ENCODE data around the gene SEC23A.
"Not testable (repeated sequence)": the region's sequence is repeated elsewhere in the genome, so short reads cannot be mapped to it uniquely, and the experiment has no call there.

SEC23A gene

DNA sequence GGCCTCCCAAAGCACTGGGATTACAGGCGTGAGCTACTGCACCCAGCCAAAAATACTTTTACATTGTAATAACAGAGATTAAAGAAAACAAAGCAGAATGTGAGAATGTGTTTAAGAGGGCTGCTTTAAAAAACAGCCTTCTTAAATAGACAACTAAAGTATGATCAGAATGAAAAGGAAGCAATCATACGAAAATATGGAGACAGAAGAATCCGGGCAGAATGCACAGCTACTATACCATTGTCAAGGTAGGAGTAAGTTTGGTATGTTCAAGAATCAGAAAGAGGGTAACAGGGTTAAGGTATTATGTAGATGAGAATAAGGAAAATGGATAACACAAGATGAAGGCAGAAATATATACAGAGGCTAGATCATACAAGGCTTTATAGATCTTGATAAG lies 8.5 kb downstream of the SEC23A start:
- DNase-seq (ENCODE audit: insufficient read length, low spot score) (no peak), FAIRE-seq (no peak)

DNA sequence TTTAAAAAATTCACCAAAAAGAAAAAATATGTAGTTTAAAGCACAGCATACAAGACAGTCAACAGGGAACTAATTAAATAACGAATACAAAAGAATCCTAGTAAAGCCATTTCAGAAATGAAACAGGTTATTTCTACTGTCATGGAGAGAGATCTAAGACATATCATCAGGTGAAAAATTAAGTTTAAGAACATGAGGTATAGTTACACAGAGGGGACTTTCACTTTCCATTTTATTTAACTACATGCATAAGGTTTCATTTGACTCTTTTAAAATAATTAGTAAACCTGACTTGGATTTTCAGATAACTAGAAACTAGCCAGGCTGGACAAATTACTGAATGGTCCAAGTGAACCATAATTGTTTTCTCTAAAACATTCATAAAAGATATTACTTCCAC lies 11.3 kb downstream of the SEC23A start:
- DNase-seq (ENCODE audit: insufficient read length, low spot score): no peak
- FAIRE-seq: no peak

DNA sequence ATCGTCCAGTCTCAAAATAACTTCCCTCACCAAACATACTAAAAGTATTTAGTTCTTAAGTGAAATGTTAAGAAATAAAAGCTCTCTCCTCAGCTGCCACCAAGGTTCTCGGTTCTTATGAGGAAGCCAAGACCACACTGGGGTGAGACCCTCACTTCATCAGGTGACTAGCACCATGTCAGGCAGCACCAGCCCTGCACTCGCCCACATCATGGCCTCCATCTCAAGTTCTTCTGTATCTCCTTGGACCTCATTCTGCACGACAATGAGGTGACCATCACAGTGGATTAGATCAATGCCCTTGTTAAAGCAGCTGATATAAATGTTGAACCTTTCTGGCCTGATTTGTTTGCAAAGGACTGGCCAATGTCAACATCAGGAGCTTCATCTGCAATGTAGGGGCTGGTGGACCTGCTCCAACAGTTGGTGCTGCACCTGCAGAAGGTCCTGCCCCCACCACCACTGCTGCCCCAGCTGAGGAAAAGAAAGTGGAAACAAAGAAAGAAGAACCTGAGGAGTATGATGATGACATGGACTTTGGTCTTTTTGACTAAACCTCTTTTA lies 12.4 kb downstream of the SEC23A start:
- DNase-seq (ENCODE audit: insufficient read length, low spot score) (no peak), FAIRE-seq (peak; percentile 40)

DNA sequence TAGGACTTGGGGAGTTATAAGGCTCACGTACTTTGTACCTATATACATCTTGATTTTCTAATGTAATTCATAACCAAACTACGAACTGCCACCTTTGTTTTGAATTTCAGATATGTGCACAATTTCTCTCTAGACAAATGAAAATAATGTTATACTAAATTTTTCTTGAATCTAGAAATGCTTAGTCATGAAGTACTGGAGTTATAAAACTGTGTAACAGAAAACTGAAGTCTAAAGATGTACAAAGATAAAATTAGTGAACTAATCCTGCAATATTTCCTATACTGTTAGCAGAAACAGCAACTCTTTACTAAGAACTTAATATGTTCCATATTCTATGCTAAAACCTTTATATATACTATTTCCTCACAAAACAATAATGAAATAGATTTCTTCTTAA lies 15.5 kb downstream of the SEC23A start:
- FAIRE-seq (no peak), DNase-seq (ENCODE audit: insufficient read length, low spot score) (no peak)

DNA sequence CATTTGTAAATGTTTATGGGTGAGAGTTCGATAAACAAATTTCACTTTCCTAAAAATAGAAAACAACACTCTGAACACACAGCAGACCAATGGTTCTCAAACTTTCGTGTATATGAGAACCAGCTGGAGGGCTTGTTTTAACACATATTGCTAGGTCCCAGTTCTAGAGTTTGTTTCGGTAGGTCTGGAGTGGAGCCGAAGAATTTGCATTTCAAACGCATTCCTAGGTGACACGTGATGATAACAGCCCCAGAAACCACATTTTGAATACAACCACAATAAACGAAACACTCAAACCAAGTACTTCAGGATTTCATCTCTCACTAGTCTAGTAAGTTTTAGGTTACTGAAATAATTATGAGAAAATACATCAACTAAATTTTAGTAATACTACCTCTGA lies 17.1 kb downstream of the SEC23A start:
- FAIRE-seq (no peak), DNase-seq (ENCODE audit: insufficient read length, low spot score) (no peak)

DNA sequence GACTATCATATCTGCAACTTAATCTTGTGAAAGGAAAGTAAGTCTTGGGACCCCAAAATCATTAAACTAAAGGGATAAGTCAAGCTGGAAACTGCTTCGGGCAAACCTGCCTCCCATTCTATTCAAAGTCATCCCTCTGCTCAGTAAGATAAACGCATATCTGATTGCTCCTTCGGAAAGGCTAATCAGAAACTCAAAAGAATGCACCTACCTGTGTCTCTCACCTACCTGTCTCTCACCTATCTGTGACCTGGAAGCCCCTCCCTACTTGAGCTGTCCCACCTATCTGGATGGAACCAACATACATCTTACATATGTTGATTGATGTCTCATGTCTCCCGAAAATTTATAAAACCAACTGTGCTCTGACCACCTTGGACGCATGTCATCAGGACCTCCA lies 19.9 kb downstream of the SEC23A start:
- FAIRE-seq: no peak
- no peak for DNase-seq (ENCODE audit: insufficient read length, low spot score)

DNA sequence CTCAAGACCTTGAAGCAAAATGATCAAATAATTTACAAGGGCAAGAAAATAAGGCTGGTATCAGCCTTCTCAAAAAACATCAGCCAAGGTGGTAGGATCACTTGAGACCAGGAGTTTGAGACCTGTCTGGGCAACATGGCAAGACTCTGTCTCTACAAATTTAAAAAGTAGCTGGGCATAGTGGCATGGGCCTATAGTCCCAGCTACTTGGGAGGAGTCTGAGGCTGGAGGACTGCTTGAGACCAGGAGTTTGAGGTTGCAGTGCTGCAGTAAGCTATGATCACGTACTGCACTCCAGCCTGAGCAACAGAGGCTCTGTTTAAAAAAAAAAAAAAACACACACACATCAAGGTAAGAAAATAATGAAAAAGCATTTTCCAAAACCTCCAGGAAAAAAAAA lies 22.1 kb downstream of the SEC23A start:
- FAIRE-seq (no peak), DNase-seq (ENCODE audit: insufficient read length, low spot score) (no peak)

DNA sequence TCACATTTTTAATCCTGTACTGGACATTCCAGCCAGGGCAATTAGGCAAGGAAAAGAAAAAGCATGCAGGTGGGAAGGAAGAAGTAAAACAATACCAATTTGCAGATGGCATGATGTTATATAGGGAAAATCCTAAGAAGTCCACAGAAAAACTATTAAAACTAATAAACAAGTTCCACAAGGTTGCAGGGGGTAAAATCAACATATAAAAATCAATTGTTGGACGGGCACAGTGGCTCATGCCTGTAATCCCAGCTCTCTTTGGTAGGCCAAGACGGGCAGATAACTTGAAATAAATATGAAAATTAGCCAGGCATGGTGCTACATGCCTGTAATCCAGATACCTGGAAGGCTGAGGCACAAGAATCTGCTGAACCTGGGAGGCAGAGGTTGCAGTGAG lies 31.9 kb downstream of the SEC23A start:
- FAIRE-seq: no peak

DNA sequence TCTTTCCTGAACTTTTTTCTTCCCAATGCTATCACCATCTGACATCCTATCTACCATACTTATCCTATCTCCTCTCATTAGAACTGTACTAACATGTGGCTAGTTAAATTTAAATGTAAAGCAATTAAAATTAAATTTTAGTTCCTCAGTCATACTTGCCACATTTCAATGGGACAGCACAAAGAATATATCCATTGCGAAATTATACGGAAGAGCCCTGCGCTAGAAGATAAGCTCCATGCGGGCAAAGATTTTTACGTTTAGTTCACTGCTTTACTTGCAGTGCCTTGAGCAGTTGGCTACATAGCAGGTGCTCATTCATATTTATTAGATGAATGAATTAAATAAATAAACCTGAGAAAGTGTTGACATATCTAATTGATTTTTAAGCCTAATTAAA lies 33.1 kb downstream of the SEC23A start:
- FAIRE-seq (no peak), DNase-seq (ENCODE audit: insufficient read length, low spot score) (no peak)

More for the DNA sequence above, 31.9 kb downstream of the SEC23A start:
- no peak for DNase-seq (ENCODE audit: insufficient read length, low spot score)

DNA sequence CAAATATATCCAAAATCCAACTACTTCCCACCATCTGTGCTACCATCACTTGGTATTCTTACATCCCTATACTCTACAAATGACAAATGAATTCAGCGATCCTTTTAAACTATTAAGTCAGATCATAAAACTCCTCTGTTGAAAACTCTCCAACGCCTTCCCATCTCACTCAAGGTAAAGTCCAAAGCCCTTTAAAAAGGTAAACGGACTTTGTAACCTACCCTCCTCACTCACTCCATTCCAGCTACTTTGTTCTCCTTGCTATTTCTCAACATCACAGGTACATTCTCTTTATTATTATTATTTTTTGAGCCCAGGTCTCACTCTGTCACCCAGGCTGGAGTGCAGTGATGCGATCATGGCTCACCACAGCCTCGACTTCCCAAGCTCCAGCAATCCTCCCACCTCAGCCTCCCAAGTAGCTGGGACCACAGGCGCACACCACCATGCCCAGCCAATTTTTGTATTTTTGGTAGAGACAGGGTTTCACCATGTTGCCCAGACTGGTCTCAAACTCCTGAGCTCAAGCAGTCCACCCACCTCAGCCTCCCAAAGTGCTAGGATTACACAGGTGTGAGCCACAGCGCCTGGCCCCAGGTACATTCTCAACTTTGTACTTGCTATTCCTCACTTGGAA lies 33.7 kb downstream of the SEC23A start:
- not testable (repeated sequence) for DNase-seq (ENCODE audit: insufficient read length, low spot score); FAIRE-seq

DNA sequence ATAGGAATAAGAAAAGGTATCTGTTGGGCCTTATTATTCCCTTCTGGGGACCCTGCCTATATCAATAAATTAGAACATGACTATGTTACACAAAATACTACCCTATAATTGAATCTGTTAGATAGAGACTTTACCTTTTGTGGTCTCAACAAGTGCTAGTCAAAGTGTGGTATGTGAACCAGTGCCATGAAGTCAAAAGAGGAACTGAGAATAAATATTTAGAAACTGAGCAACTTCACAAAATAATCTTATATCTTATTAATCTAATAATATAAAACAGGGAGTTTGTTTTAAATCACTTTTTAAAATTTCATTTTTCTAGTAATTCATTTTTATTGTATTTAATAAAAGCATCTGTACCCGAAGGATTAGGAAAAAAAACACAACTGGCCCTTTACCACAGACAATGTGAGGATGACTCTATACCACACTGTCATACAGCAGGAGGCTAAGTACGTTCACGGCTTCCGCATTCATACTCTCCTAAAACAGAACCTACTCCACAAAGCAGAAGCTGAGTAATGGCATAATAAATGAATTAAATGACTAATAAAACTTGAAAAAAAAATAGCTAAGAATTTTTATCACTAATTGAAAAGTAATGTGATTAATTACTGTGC lies 42.1 kb downstream of the SEC23A start:
- FAIRE-seq (no peak), DNase-seq (ENCODE audit: insufficient read length, low spot score) (no peak)

DNA sequence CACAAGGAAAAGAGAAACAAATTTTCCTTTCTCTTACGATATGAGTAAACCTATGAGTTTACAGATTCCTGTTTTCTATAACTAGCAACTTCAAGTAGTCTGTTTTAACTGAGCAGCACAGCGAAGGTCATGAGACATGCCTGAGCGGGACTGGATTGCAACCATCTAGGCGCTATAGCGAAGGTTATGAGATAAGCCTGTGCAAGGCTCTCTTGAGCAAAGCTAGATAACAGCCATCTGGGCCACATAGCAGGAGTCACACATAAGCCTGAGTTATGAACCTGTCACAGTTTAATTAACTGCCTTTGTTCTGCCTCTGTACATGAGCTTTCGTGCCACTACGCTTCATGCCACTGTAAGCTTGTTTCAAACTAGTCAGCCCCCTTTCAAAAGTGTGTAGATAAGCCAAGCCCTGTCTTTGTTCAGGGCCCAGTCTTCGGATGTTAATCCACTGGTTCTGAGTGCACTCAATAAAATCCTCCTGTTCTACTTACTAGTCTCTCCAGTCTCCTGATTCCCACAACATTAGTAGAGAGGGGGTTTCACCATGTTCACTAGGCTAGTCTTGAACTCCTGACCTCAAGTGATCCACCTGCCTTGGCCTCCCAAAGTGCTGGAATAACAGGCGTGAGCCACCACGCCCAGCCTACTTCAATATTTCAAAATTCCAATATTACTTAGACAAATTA lies 47.1 kb downstream of the SEC23A start:
- DNase-seq (ENCODE audit: insufficient read length, low spot score) (no peak), FAIRE-seq (no peak)

DNA sequence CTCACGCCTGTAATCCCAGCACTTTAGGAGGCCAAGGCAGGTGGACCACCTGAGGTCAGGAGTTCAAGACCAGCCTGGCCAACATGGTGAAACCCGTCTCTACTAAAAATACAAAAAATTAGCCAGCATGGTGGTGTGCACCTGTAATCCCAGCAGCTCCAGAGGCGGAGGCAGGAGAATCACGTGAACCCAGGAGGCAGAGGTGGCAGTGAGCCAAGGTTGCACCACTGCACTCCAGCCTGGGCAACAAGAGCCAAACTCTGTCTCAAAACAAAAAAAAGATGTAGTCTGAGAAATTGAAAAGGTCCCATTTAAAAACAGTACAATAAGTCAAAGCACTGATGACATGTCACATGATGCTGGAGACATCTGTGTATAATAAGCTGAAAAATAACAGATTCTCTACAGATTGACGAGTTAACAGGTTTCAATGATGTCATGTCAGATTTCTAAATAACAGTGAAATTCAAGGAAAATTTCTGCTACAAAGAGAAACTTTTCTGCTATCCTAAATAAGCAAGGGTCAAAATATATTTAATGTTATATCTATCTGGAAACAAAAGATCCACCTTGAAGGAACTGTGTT lies 50.1 kb downstream of the SEC23A start:
- not testable (repeated sequence) for FAIRE-seq; DNase-seq (ENCODE audit: insufficient read length, low spot score)

DNA sequence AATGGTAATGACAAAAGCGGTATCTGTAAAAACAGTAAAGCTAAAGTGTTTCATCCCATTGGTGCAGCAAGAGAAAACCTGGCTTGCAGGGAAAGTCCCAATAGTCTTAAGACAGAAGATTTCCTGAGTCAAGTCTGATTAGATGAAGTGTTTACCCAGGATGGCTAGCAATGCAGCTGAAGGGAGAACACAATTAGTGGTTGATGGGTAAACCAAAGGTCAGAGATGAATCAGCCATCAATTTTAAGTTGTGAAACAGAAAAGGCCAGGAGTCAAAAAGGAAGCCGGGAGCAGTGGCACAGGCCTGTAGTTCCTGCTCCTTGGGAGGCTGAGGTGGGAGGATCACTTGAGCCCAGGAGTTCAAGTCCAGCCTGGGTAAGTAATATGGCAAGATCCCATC lies 52.6 kb downstream of the SEC23A start:
- FAIRE-seq (no peak), DNase-seq (ENCODE audit: insufficient read length, low spot score) (peak; percentile 36)

DNA sequence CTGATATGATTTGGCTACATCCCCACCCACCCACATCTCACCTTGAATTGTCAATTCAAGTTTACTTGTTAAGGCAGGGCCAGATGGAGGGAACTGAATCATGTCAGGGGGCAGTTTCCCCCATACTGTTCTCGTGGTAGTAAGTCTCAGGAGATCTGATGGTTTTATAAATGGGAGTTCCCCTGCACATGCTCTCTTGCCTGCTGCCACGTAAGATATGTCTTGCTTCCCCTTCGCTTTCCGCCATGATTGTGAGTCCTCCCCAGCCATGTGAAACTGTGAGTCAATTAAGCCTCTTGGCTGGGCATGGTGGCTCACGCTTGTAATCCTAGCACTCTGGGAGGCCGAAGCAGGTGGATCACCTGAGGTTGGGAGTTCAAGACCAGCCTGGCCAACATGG lies 57.1 kb downstream of the SEC23A start:
- not testable (repeated sequence) for DNase-seq (ENCODE audit: insufficient read length, low spot score); FAIRE-seq

DNA sequence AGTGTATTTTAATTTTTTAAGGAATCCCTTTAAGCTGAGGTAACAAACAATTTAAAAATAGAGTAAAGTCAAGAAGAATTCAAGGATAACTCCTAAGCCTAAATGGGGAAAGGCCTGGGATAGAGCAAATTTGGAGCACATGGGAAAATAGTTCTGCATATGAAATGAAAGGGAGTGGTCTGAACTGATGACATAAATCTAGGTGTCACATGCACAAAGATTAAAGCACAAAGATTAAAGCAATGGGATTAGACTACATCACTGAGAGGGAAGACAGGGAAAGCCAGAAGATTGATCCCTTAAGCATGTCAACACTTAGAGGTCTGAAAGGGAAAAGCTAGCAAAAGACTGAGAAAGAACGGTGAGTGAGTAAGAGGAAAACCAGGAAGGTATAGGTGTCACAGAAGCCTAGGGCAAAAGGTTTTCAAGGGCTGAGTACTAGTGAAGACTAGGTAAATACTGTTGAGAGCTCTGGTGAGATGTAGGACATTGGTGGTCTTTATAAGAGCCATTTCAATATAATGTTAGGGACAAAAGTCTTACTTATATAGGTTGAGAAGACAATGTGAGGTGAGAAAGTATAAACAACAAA lies 59.6 kb downstream of the SEC23A start:
- no peak for FAIRE-seq
- no peak for DNase-seq (ENCODE audit: insufficient read length, low spot score)

DNA sequence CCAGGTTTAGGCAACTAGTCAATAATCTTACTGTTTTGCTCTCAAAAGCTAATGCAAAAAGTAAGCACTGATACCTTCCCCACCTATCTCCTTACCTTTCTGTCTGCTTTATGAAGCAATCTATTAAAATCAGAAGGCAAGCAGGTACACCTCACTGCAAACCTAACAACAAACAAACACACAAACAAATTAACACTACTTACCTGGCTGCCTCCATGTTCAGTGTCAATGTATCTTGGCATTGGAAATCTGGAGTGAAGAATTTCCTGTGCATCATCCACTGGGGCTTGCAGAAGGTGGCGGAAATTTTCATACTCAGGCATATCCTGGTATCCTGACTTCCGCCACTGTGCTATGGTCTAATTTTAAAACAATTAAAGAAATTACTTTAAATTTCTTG lies 62.5 kb downstream of the SEC23A start:
- DNase-seq (ENCODE audit: insufficient read length, low spot score) (no peak), FAIRE-seq (no peak)

DNA sequence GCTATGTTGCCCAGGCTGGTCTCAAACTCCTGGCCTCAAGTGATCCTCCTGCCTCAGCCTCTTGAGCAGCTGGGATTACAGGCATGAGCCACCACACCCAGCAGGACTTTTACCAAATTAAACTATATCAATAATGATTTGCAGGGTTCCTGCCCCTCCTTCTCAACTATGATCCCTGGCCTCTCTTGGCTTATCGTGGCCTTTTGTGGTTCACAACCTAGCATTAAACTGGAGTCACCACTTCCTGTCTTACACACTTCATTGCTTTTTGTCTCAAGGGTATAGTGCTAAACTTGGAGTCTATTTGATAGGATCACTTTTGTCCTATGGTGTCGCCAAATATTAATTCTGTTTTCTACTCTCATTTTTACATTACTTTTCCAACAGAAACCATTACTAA lies 64.5 kb downstream of the SEC23A start:
- DNase-seq (ENCODE audit: insufficient read length, low spot score): no peak

DNA sequence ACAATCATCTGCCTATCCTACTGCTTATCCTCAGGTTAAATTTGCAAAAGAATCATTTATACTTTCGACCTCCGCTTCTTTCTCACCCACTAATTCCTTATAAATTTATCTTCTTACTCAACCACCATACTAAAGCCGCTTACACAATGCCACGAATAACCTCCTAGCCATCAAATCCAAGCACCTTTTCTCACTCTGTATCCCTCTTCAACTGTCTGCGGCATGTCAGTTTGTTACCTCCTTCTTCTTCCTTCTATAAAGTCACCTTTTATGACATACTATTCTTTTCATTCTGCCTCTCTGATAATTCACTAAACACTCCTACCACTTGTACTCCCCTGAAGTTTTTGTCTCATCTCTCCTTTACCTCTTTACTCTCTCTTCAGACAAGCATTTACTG lies 66.3 kb downstream of the SEC23A start:
- DNase-seq (ENCODE audit: insufficient read length, low spot score): no peak
- FAIRE-seq: no peak

More for the DNA sequence above, 64.5 kb downstream of the SEC23A start:
- no peak for FAIRE-seq

DNA sequence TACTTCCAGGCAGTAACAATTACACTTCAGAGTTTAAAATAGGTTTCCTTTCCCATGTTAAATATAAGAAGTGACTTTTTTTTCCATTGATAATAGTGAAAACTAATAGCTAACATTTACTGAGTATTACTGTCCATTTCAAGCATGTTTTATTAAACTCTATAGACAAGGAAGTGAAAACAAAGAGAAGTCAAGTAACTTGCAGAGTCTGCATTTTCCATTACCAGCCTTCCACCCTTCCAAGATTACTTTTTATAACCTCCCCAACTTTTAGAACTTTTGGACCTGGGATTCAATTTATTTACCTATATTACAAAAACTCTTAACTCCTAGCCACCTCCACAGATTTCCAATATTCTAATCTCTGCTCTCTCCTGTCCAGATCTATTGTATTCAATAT lies 67.7 kb downstream of the SEC23A start:
- FAIRE-seq: no peak
- DNase-seq (ENCODE audit: insufficient read length, low spot score): no peak

Data from HTR-8/SVneo (cell line).